OCI-LY3 (cell line): ENCODE results near the gene LDAH.

ENCODE experiments used
- H2AFZ ChIP-seq: fragments of 200-600, 300-600 bp; shearing (Covaris generic); 2 replicates; pipeline ENCODE4 v1.6.0; 2014; ENCODE audit warnings: antibody characterized with exemption, low read depth, low read length
- H3K27ac ChIP-seq: fragments of 200-600, 300-600 bp; sonication (generic); 2 replicates; pipeline ENCODE4 v1.5.1; 2014; ENCODE audit warnings: mild to moderate bottlenecking, low read length, moderate library complexity, mixed read lengths
- H3K27me3 ChIP-seq: fragments of 200-600, 300-600 bp; sonication (generic); 2 replicates; pipeline ENCODE4 v1.6.1; 2014; ENCODE audit warnings: low read depth, low read length, mixed read lengths
- H3K36me3 ChIP-seq: fragments of 200-600, 300-600 bp; sonication (generic); replicated peaks from 2 replicates; pipeline ENCODE3; 2014; ENCODE audit warnings: low read depth, low read length, mixed read lengths
- H3K4me1 ChIP-seq: fragments of 300-600, 200-600 bp; sonication (generic); 2 replicates; pipeline ENCODE4 v1.6.1; 2014; ENCODE audit warnings: low read length, mixed read lengths
- H3K4me2 ChIP-seq: fragments of 200-600, 300-600 bp; sonication (generic); 2 replicates; pipeline ENCODE4 v1.6.1; 2014; ENCODE audit warnings: low read length, mixed read lengths
- H3K4me3 ChIP-seq: fragments of 300-600, 200-600 bp; sonication (generic); 2 replicates; pipeline ENCODE4 v1.5.1; 2014; ENCODE audit warnings: antibody characterized with exemption, mild to moderate bottlenecking, low read length, moderate library complexity
- H3K79me2 ChIP-seq: fragments of 300-600, 200-600 bp; shearing (Covaris generic); 2 replicates; pipeline ENCODE4 v1.6.1; 2014; ENCODE audit warnings: mild to moderate bottlenecking, low read length, mixed read lengths
- H3K9ac ChIP-seq: fragments of 300-600, 200-600 bp; shearing (Covaris generic); 2 replicates; pipeline ENCODE4 v1.6.0; 2014; ENCODE audit warnings: mild to moderate bottlenecking, low read length, moderate library complexity
- H3K9me3 ChIP-seq: fragments of 200-600, 300-600 bp; shearing (Covaris generic); 2 replicates; pipeline ENCODE4 v1.6.1; 2014; ENCODE audit warnings: low read length, mixed read lengths; ENCODE audit not compliant: insufficient read depth
- H4K20me1 ChIP-seq: fragments of 200-600, 300-600 bp; sonication (generic); 2 replicates; pipeline ENCODE4 v1.6.1; 2016; ENCODE audit warnings: low read length, mixed read lengths; ENCODE audit not compliant: insufficient read depth
- CTCF ChIP-seq: fragments of 200-600, 300-600 bp; sonication (generic); IDR thresholded peaks from 2 replicates; pipeline ENCODE4 v1.5.1; 2014; ENCODE audit warnings: antibody characterized with exemption, low read length, low read depth
- EZH2phosphoT487 ChIP-seq: fragments of 200-600 bp; shearing (Covaris generic); IDR thresholded peaks from 2 replicates; pipeline ENCODE4 v1.6.1; 2018; ENCODE audit warnings: antibody characterized with exemption, mixed run types, low read depth

The LDAH gene

GRCh38 chr2:20738772-20739171, 84.1 kb downstream of the LDAH start:
- no peak overlapping the region for H3K4me2 ChIP-seq

GRCh38 chr2:20737505-20737904, 85.4 kb downstream of the LDAH start:
- no peaks in the 10 kb centered on the region for H3K36me3 ChIP-seq
- H4K20me1 ChIP-seq = no peaks in the 10 kb centered on the region
- peaks cover 9% of the 10 kb centered on the region for H3K4me1 ChIP-seq
- H3K9ac ChIP-seq = no peak overlapping the region
- H3K4me3 ChIP-seq = no peak overlapping the region
- 0 out of 2 replicates have a peak overlapping the region, but pooled peaks have one; percentile 2 for H3K27ac ChIP-seq
- TF ChIP-seq EZH2phosphoT487 (no peak), CTCF (no peak)
- H3K9me3 ChIP-seq = no peaks in the 10 kb centered on the region
- H3K4me2 ChIP-seq = no peak overlapping the region
- no peaks in the 10 kb centered on the region for H3K79me2 ChIP-seq
- H2AFZ ChIP-seq = no peak overlapping the region
- H3K27me3 ChIP-seq = no peaks in the 10 kb centered on the region

More at GRCh38 chr2:20738772-20739171, 84.1 kb downstream of the LDAH start:
- H3K27ac ChIP-seq = no peak overlapping the region
- H3K27me3 ChIP-seq = no peaks in the 10 kb centered on the region
- no peaks in the 10 kb centered on the region for H4K20me1 ChIP-seq
- TF ChIP-seq EZH2phosphoT487 (no peak), CTCF (no peak)
- no peaks in the 10 kb centered on the region for H3K9me3 ChIP-seq
- H3K79me2 ChIP-seq = no peaks in the 10 kb centered on the region
- H2AFZ ChIP-seq = no peak overlapping the region
- no peak overlapping the region for H3K4me3 ChIP-seq
- H3K36me3 ChIP-seq = no peaks in the 10 kb centered on the region
- no peak overlapping the region for H3K9ac ChIP-seq
- H3K4me1 ChIP-seq = peaks cover 10% of the 10 kb centered on the region

GRCh38 chr2:20728114-20728758, 94.7 kb downstream of the LDAH start:
- no peaks in the 10 kb centered on the region for H4K20me1 ChIP-seq
- H3K9ac ChIP-seq = no peak overlapping the region
- peaks cover 3% of the 10 kb centered on the region for H3K36me3 ChIP-seq
- H3K4me2 ChIP-seq = no peak overlapping the region
- no peaks in the 10 kb centered on the region for H3K9me3 ChIP-seq
- no peak overlapping the region for H3K27ac ChIP-seq
- no peak for TF ChIP-seq CTCF
- TF ChIP-seq EZH2phosphoT487 = no peak
- no peaks in the 10 kb centered on the region for H3K4me1 ChIP-seq
- no peak overlapping the region for H3K4me3 ChIP-seq
- no peak overlapping the region for H2AFZ ChIP-seq
- no peaks in the 10 kb centered on the region for H3K79me2 ChIP-seq
- no peaks in the 10 kb centered on the region for H3K27me3 ChIP-seq

- Histone ChIP-seq H3K4me3 (no peak overlapping the region), H3K27me3 (no peaks in the 10 kb centered on the region)
- no peak for TF ChIP-seq CTCF
- TF ChIP-seq EZH2phosphoT487 = no peak
Measured at GRCh38 chr2:20726913-20727312, 96.0 kb downstream of the LDAH start.

More at GRCh38 chr2:20726913-20727312, 96.0 kb downstream of the LDAH start:
- Histone ChIP-seq H3K36me3 (peaks cover 3% of the 10 kb centered on the region), H3K4me2 (no peak overlapping the region), H3K4me1 (no peaks in the 10 kb centered on the region), H3K9me3 (no peaks in the 10 kb centered on the region), H3K79me2 (no peaks in the 10 kb centered on the region), H4K20me1 (no peaks in the 10 kb centered on the region), H3K27ac (no peak overlapping the region), H3K9ac (no peak overlapping the region), H2AFZ (no peak overlapping the region)
